Ureter (tissue), 1 donor: ENCODE measurements around the gene MYO5A. TPM values are rescaled to one million over a fixed set of nuclear protein-coding genes. Genes with fewer than 3 reads are reported as not detected.
"Not testable (repeated sequence)": the region's sequence is repeated elsewhere in the genome, so short reads cannot be mapped to it uniquely, and the experiment has no call there.

Experiments used
- DNase-seq: peaks from one replicate; pipeline ENCODE4 v3.0.0-alpha.2; 2020; ENCODE audit warnings: low spot score
- total RNA-seq: library from RNA; stranded (reverse); gene quantifications from one replicate; pipeline ENCODE4 v1.2.4, GENCODE V29; 2023
- donor health status: DM: yes; HTN: yes; CAD: no.

MYO5A gene
- total RNA-seq, 1 donor from 2014 or later = 25.3 TPM

DNA sequence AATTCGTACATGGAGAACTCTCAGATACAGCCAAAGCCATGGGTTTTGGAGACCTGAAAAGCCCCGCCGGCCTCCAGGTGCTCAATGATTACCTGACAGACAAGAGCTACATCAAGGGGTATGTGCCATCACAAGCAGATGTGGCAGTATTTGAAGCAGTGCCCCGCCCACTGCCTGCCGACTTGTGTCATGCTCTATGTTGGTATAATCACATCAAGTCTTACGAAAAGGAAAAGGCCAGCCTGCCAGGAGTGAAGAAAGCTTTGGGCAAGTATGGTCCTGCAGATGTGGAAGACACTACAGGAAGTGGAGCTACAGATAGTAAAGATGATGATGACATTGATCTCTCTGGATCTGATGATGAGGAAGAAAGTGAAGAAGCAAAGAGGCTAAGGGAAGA lies 23.5 kb downstream of the MYO5A start:
- no peak for DNase-seq

DNA sequence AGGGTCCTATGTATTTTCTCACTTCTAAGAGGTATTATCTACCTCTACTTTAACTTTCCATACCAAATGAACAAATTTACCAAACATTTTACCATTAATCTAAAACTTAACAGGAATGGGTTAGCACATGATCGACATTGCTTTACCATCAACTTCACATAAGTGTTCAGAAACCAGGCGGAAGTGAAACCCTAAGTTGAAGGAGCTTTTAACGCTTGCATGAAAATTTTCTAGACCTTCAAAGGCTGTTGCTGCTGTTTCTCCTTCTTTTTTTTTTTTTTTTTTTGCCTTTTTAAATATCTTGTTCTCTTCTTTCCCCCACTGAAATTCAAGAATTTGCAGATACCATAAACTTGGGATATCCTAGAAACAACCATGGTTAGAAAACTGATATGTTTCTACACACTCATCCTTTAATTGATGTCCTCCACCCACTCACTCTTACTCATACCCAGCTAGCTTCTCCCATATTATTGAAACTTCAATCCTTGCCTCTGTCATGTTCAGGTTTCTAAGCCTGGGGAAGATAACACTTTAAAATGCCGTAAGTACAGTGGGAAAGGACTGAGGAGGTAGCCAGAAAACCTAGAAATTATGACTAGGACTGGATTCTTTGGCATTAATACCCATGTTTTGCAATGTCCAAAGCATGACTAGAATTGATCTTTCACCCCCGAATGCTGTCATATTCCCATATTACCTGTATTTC lies 24.7 kb downstream of the MYO5A start:
- no peak for DNase-seq

DNA sequence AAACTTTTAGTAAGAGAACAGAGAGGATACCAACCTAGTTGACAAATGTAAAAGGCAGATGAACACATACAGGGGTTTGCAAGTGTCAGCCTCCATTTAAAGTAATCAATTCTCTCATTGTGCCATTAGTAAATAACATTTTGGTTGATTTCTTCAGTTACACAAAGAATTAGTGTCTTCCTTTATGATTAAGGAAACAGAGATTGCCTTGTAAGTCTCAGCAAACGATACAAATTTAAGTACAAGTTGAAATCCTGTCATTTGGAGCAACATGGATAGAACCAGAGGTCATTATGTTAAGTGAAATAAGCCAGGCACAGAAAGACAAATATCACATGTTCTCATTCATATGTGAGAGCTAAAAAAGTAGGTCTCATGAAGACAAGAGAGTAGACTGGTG lies 26.1 kb downstream of the MYO5A start:
- no peak for DNase-seq

DNA sequence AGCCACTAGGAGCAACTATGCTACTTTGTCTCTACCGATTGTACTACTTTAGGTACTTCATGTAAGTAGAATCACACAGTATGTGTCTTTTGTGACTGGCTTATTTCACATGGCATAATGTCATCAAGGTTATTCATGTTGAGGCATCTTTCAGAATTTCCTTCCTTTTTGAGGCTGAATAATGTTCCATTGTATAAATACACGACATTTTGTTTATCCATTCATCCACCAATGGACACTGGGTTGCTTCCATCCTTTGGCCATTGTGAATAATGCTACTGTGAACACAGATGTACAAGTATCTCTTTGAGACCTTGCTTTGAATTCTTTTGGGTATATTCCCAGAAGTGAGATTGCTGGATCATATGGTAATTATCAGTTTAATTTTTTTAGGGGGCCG lies 29.2 kb downstream of the MYO5A start:
- DNase-seq = no peak

DNA sequence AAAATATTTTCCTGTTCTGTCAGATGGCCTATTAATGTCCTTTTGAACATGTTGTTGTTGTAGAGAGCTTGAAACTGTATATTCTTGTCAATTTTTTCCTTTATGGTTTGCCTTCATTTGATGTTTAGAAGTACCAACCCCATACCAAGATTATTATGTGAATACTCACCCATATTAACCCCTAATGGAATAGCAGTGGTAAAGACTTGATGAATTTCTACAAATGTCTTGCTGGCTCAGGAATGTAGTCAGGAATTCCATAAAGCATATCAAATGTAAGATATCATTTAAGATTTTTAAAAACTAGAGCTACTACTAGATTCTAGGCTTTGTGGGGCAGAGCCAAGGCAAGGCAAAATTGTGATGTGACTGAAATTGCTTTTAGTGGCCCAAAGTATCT lies 30.0 kb downstream of the MYO5A start:
- no peak for DNase-seq

DNA sequence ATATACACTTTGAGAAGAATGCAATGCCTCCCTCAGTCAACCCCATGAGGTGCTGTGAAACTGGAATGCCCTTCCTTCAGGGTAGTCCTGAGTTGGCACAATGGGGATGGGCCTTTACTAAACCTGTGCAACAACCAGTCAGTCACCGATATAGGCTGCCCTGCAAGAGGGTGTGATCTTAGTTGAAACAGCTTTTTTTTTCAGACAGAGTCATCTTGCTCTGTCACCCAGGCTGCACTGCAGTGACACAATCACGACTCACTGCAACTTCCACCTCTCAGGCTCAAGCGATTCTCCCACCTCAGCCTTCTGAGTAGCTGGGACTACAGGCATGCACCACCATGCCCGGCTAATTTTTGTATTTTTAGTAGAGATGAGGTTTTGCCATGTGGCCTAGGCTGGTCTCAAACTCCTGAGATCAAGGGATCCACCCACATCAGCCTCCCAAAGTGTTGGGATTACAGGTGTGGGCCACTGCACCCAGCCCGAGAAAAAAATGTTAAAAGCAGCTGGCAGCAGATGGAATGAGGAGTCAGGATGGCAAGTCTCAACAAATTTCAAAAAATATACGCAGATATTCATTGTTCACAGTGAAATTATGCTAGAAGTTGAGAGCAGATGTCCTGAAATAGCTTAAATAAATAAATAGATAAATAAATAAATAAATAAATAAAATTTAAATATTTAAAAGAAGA lies 31.8 kb downstream of the MYO5A start:
- DNase-seq = no peak

DNA sequence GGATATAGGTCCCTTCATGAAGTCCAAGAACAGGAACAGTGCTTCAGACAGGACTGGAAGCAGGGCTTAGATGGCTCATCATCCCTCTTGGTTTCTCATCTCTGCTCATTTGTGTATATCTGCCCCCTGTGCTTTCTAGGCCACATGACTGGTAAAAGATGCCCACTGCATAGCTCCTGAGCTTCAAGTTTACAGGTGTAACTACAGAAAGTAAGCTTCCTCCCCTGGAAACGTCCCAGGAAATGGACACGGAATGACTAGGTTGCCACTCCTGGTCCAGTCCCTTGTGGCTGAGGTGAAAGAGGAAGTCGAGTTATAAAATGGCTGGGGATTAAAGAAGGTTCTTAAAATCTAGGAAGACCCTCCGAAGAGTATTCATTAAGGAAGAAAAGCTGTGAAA lies 32.5 kb downstream of the MYO5A start:
- DNase-seq = no peak

DNA sequence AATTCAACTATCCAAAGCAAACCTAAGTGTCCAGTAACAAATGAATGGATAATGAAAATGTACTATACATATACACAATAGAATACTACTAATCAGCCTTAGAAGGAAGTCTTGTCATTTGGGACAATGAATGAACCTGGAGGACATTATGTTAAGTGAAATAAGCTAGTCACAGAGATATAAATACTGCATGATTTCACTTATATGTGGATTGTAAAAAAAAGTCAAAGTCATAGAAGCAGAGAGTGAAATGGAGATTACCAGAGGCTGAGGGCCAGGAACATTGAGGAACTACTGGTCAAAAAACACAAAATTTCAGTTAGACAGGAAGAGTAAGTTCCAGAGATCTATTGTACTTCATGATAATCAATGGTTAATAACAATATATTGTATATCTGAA lies 33.6 kb downstream of the MYO5A start:
- DNase-seq = no peak

DNA sequence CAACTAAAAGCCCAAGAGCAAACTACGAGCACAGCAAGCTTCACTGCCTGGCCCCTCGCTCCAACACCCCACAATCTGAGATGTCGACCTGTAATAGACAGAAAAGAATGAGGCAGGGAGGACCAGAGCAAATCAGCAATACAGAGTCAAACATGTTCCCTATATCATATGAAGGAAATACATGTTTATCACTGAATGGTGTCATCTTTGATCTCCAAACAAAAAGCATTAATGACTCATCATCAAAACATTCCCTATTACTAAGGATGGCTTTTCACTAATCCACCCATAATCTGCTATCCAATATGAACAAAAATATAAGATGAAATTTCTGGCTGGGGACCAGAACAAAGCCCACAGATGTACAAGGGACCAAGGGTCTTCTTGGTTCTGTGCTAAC lies 34.7 kb downstream of the MYO5A start:
- DNase-seq = no peak

DNA sequence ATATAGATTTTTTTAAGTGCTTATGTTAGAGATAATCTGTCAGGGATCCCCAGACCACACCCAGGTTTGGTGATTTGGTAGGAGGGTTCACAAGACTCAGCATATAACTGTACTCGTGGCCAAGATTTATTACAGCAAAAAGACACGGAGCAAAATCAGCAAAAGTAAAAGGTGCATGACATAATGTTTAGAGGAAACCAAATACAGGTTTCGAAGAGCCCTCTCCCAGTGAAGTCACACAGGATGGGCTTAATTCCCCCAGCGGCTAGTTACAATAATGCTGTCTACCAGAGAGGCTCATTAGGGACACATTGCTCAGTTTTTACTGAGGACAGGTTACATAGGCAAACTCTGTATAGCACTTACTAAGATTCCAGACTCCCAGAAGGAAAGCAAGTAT lies 36.5 kb downstream of the MYO5A start:
- DNase-seq = no peak

DNA sequence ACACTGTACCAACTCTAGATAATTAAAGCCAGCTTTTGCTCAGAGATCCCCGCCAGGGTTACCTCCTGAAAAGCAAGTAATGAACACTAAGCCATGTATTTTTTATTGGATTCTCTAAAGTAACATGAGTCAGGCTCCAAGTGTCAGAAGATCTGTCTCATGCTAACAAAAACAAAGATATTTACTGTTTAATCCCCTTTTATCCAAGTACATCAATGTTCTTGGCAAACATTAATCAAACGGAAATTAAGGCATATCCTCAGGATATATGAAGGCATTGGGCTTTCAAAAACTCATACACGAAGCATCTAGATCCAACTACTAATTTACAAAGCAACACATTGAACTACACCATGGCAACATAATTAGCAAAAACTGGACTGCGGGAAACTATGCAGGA lies 37.2 kb downstream of the MYO5A start:
- DNase-seq = no peak

DNA sequence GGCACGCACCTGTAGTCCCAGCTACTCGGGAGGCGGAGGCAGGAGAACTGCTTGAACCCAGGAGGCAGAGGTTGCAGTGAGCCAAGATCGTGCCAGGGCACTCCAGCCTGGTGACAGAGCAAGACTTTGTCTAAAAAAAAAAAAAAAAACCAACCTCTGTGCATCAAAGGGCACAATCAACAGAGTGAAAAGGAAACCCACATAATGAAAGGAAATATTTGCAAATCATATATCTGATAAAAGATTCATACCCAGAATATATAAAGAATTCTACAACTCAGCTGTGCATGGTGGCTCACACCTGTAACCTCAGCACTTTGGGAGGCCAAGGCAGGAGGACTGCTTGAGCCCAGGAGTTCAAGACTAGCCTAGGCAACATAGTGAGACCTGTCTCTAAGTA lies 39.2 kb downstream of the MYO5A start:
- DNase-seq = not testable (repeated sequence)

DNA sequence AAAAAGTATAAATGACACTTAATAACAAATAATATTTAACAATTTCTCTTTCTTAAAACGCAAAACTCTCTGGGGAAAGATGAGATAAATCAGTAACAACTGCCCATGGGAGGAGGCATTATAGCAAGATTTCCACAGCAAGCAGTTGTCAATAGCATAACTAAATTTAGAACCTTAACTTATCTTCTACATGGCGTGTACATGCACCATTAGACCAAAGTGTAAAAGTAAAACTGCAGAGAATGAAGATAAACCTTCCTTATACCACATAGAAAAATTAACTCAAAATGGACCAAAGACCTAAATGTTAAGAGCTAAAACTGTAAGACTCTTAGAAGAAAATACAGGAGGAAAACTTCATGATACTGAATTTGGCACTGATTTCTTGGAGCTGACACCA lies 39.9 kb downstream of the MYO5A start:
- no peak for DNase-seq

DNA sequence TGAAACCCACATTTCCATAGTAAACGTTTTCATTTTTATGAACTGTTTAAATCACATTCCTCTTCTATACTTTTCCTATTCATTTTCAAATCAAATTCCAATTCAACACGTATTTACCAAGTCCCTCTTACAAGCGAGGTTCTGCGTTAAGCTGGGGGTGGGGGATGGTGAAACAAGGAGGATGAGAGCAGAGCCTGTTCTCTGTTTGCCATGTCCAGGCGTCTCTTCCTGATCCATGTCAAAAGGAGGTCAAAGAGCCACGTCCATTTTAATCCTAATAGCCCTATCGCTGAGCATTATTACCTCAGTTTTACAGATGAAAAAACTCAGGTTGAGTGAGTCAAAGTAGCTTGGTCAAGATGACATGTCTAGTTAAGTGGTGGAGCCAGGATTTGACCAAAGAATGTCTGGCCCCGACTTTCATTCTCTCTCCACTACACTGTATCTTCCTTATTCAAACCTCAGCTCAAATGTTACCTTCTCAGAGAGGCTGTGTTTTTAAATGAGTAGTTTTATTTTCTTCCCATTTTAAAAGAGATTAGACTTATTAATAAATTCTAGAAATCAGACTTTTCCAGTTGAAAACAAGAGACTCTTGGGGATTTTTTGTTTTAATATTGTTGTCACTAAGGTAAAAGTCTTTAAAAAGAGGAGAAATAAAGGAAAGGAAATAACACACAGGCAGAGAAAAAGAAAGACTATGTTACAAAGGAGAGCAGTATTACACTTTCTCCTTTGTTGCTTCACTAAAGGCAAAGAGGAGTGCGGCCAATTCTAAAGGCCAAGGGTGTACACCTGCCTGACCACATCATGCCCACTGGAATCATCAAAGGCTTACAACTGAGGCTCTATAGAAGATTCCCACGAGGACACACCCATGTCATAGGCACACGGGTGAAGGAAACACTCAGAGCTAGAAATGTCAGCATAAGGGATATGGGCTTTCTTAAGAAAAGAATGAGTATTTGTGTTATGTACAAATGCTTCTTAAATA lies 42.4 kb downstream of the MYO5A start:
- no peak for DNase-seq

DNA sequence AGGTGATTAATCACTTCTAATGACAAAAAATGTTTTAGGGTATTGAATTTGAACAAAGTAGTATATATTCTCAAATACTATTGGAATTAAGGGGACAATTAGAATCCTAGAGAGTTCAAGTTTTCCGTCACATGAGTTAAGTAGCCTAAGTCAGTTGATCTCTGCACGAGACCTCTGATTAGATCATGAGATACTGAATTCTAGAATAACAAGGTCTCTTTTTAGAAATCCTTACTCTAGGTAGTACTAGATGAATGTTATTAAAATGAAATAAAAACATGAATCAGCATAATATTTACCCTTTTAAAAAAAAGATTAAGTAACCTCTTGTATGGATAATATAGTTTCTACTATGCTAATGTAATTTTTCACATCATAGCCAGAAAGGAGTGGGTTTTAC lies 43.4 kb downstream of the MYO5A start:
- DNase-seq = no peak

DNA sequence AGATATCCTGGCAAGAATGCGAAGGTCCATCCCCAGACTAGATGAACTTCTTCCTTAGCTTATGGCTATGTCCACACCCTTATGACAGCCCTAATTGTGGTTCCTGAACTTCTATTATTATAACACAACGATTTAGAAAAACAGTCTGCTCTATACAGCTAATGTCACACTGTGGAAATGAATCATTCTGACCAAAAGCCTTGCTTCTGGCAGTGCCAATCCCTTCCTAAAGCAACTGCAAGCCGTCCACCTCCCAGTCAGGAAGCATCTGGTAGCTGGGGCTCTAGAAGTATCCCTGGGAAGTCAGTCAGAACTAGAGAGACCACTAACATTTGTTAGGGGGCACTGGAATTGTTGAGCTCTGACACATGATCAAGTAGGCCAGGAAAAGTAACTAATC lies 45.0 kb downstream of the MYO5A start:
- DNase-seq = no peak

DNA sequence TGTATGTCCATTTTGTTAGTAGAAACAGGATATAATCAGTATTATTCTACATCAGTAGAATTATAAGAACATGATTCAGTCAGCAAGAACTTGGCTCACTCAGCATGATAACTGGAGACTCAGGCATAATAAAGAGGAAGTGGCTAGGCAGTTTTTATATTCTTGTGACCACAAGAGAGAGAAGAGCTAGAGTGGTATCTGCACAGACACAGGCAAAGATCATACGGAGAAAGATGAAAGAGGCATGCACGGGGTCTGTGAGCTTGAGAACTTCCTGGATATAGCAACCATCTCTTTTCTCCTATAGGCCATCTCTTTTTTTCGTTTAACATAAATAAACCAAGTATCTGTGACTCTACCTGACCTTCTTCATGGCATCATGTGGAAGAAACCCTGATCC lies 46.8 kb downstream of the MYO5A start:
- DNase-seq = no peak

DNA sequence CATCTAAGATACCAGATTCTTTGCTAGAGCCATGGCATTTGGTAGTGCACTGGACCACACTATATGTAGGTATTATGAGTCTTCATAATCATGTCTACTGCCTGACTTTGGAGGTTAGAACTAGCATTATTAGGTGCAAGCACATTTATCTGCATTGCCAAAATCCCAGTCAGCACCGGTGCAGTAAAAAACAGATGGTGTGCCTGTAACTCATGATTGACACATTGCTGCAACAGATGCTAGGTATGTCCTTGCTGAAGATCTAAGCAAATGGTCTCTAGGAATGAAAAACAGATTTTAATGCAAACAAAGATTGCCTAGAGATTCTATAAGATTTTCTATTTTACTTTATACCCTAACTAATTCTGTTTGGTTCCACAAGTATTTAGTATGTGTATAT lies 47.7 kb downstream of the MYO5A start:
- DNase-seq = no peak

DNA sequence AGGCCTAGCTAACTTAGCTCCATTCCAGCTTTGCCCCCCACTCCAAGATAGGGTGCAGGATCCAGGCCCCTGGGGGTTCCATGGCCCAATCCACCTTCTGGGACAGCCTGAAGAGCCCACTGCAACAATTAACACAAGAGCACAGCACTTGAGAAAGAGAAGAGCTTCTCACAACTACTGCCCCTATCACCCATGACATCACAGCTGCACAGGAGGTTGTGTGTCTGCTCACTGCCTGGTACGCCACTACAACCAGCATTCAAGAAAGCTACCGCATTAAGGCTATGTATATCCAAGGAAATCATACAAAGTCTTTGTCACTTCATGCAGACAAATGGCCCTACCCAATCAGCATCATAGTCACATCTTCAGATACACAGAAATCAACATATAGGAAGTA lies 62.0 kb downstream of the MYO5A start:
- no peak for DNase-seq

DNA sequence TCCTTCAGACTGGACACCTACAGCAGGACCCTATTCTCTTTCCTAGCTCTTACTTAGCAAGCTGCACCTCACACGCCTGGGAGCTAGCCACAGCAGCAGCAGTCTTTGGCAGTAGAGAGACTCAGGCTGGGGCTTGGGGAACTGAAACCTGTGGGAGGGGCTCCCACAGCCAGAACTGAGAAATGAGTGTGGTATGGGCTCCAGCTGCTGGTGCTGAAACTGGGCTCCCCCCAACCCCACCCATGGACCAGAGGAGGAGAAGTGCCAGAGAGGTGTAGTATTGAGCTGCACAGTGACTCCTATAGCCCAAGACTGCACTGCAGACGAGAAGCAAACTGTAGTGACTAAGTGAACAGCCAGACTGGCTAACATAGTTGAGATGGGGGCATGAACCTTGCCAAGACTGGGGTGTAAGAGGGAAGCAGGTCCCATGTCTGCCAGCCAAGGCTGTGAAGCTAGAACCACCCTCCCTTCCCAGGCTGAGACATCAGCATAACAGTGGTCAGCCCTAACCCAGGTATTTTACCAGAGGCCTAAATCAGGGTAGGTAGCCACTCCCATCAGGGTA lies 62.5 kb downstream of the MYO5A start:
- DNase-seq = peak; percentile 53

DNA sequence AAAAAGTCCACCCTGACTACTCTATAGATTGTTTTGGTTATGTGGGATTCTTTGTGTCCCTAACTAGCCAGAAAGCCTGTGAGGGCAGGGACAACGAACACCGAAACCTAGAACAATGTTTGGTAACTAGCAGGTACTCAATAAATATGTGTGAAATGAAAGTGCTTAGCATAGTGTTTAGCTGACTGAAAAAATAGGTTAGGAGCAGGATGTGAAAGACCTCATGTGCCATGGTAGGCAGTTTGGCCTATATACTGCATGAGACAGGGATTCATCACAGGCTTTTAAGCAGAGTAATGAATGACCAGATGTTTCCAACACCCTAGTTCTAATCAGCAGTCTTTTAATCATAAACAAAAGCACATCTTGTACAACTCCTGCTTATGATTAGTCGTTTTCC lies 64.2 kb downstream of the MYO5A start:
- DNase-seq = no peak

DNA sequence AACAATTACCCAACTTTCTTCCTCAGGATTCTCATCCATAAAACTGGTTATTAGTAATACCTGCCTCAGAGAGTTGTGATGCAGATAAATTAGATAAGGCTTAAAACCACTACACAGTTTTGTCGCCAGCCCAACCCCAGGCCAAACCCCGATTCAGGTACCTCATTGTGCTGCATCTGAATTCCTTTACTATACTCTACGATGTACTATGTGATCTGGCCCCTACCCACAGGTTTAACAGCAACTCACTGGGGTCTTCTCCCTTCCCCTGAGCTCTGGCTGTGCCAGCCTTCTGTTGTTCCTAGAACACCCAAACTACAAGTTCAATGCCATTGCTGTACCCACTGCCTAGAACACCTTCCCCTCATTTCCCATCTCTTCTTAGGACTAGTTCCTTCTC lies 64.6 kb downstream of the MYO5A start:
- DNase-seq = no peak
